ENCODE results near the gene MYBPH. TPM values are rescaled to one million over a fixed set of nuclear protein-coding genes. Genes with fewer than 3 reads are reported as not detected.

MYBPH gene
- total and polyA plus RNA-seq, 2 donors (not counting 3 experiments of a cell fraction or from before 2014, with no cell fraction given), result not detected

DNA sequence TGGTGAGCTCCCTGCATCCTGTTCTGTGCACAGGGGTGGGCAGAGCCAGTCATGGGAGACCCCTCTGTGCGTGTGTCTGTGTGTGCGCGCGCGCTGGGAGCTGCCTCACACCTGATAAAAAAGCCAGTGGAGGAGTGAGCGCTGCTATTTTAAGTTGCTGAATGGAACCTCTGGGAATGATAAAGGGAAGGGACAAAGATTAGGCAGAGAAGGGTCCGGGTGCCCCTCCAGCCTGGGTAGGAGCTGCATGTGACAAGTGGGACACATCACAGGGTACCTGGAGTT, 47.3 kb downstream of the MYBPH start:
- ChIA-PET POLR2A (no interaction called here), CTCF (interaction anchor here (1.0 to 3.8 kb wide), 9 partner anchors 8 to 144 kb away, joined by 3 to 47 read pairs (median 5); partner anchors contain the start of gene MYOG)
- Histone ChIP-seq H3K4me3 (replicated peaks in 1 of 3; ENCODE audit: insufficient read depth in 1 of 3, low read depth in 1 of 3, low read length in 3 of 3) (no peak overlapping the region), H4K20me1 (replicated peaks; ENCODE audit: control insufficient read depth, extremely low read depth, insufficient read depth, low read length) (no peaks in the 10 kb centered on the region), H3K9ac (replicated peaks; ENCODE audit: extremely low read depth, insufficient read depth, low read length) (no peak overlapping the region), H3K27ac (ENCODE audit: insufficient read depth, low read depth, low read length) (no peak overlapping the region), H3K9me3 (replicated peaks; ENCODE audit: control insufficient read depth, insufficient read depth, low read length) (no peaks in the 10 kb centered on the region), H2AFZ (ENCODE audit: low read depth, low read length) (no peak overlapping the region), H3K4me1 (ENCODE audit: control insufficient read depth, extremely low read depth, insufficient read depth, low read length) (peaks cover 4% of the 10 kb centered on the region), H3K4me2 (ENCODE audit: insufficient read depth, low read length) (no peak overlapping the region), H3K36me3 (ENCODE audit: control insufficient read depth in 2 of 2, extremely low read depth in 1 of 2, insufficient read depth in 2 of 2, low read length in 2 of 2) (no peaks in the 10 kb centered on the region), H3K27me3 (ENCODE audit: control insufficient read depth in 2 of 2, insufficient read depth in 2 of 2, low read length in 2 of 2) (peaks cover 22 to 54% of the 10 kb centered on the region in 2 experiments), H3K79me2 (ENCODE audit: control insufficient read depth, insufficient read depth, low read length) (no peaks in the 10 kb centered on the region), H3K9me1 (replicated peaks; ENCODE audit: control insufficient read depth, extremely low read depth, insufficient read depth, low read length) (no peaks in the 10 kb centered on the region)
- FAIRE-seq, result no peak
- BruUV-seq (replicated peaks), result no TSS peak
- dilution Hi-C loops (cut with MboI; ENCODE audit: extremely low pct_ligation_motif_present, low sequenced_read_pairs) (no loop called here), intact Hi-C loops (cut with micrococcal nuclease) (no loop called here)
- TF ChIP-seq POLR2A (IDR thresholded peaks at IDR 0.05; ENCODE audit: low read depth, low read length), result no peak
- no peak for TF ChIP-seq EZH2 (IDR thresholded peaks at IDR 0.05; ENCODE audit: borderline replicate concordance, low read depth, low read length, severe bottlenecking)
- TF ChIP-seq, protein P1, sequence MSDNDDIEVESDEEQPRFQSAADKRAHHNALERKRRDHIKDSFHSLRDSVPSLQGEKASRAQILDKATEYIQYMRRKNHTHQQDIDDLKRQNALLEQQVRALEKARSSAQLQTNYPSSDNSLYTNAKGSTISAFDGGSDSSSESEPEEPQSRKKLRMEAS (IDR thresholded peaks at IDR 0.05; ENCODE audit: insufficient read depth, insufficient read length), result no peak
- TF ChIP-seq, protein P2, sequence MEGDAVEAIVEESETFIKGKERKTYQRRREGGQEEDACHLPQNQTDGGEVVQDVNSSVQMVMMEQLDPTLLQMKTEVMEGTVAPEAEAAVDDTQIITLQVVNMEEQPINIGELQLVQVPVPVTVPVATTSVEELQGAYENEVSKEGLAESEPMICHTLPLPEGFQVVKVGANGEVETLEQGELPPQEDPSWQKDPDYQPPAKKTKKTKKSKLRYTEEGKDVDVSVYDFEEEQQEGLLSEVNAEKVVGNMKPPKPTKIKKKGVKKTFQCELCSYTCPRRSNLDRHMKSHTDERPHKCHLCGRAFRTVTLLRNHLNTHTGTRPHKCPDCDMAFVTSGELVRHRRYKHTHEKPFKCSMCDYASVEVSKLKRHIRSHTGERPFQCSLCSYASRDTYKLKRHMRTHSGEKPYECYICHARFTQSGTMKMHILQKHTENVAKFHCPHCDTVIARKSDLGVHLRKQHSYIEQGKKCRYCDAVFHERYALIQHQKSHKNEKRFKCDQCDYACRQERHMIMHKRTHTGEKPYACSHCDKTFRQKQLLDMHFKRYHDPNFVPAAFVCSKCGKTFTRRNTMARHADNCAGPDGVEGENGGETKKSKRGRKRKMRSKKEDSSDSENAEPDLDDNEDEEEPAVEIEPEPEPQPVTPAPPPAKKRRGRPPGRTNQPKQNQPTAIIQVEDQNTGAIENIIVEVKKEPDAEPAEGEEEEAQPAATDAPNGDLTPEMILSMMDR (IDR thresholded peaks at IDR 0.05; ENCODE audit: extremely low read depth in 1 of 2, insufficient read depth in 1 of 2, low read depth in 1 of 2, low read length in 2 of 2), result no peak
- no peak for TF ChIP-seq POLR2AphosphoS5 (IDR thresholded peaks at IDR 0.05; ENCODE audit: insufficient read depth, low read depth, low read length)
- TF ChIP-seq MYC (IDR thresholded peaks at IDR 0.05; ENCODE audit: low read depth, low read length), result no peak
- no peak for TF ChIP-seq FOS (IDR thresholded peaks at IDR 0.05; ENCODE audit: borderline replicate concordance, insufficient read depth, low read length)
- TF ChIP-seq GATA2 (IDR thresholded peaks at IDR 0.05; ENCODE audit: insufficient read depth, insufficient read length, low read depth, low read length), result no peak
- TF ChIP-seq JUN (IDR thresholded peaks at IDR 0.05; ENCODE audit: borderline replicate concordance, insufficient read depth, insufficient read length, low read depth), result no peak
- no peak for DNase-seq (ENCODE audit: low read depth, low spot score)

Data from endothelial cell of umbilical vein (primary cell).